HG03064 (cell line): ENCODE measurements around the gene DMRT3.
"Not testable (repeated sequence)": the region's sequence is repeated elsewhere in the genome, so short reads cannot be mapped to it uniquely, and the experiment has no call there.

ENCODE experiments used
- ATAC-seq: cut with Tn5 transposase; IDR thresholded peaks from one replicate; pipeline ENCODE4 v1.9.1; 2021; ENCODE audit warnings: low read depth; ENCODE audit not compliant: unreplicated experiment

The DMRT3 gene

GRCh38 chr9:998299-999110 lies 22.1 kb downstream of the DMRT3 start:
- not testable (repeated sequence) for ATAC-seq

- ATAC-seq = no peak
These were observed 25.4 kb downstream of the DMRT3 start for GRCh38 chr9:1001838-1002237.

- no peak for ATAC-seq
These were observed 26.2 kb downstream of the DMRT3 start for GRCh38 chr9:1002678-1003077.

- ATAC-seq = peak; percentile 48
These were observed 28.7 kb downstream of the DMRT3 start for GRCh38 chr9:1005043-1005667.

- no peak for ATAC-seq
These were observed 30.9 kb downstream of the DMRT3 start for GRCh38 chr9:1007312-1007711.

- ATAC-seq = no peak
These were observed 31.8 kb downstream of the DMRT3 start for GRCh38 chr9:1008216-1008615.

- ATAC-seq = peak; percentile 95
These were observed 32.7 kb downstream of the DMRT3 start for GRCh38 chr9:1009101-1009707.

GRCh38 chr9:1013021-1013420 lies 36.6 kb downstream of the DMRT3 start:
- no peak for ATAC-seq

GRCh38 chr9:1014225-1014624 lies 37.8 kb downstream of the DMRT3 start:
- ATAC-seq = no peak

- ATAC-seq = no peak
These were observed 38.2 kb downstream of the DMRT3 start for GRCh38 chr9:1014640-1015039.

- ATAC-seq = no peak
These were observed 41.7 kb downstream of the DMRT3 start for GRCh38 chr9:1018121-1018520.

- no peak for ATAC-seq
These were observed 47.7 kb downstream of the DMRT3 start for GRCh38 chr9:1024112-1024511.

GRCh38 chr9:1025131-1025530 lies 48.7 kb downstream of the DMRT3 start:
- no peak for ATAC-seq

GRCh38 chr9:1026219-1026618 lies 49.8 kb downstream of the DMRT3 start:
- no peak for ATAC-seq

GRCh38 chr9:1028501-1029190 lies 52.2 kb downstream of the DMRT3 start:
- ATAC-seq = no peak

GRCh38 chr9:1031951-1032601 lies 55.6 kb downstream of the DMRT3 start:
- ATAC-seq = no peak

- no peak for ATAC-seq
These were observed 57.8 kb downstream of the DMRT3 start for GRCh38 chr9:1034271-1034670.

- no peak for ATAC-seq
These were observed 63.1 kb downstream of the DMRT3 start for GRCh38 chr9:1039589-1039988.
